ENCODE measurements around the gene DENND2C. TPM values are rescaled to one million over a fixed set of nuclear protein-coding genes. Genes with fewer than 3 reads are reported as not detected.

The DENND2C gene
- total and polyA plus RNA-seq, 2 experiments from 2014 or later = 1.4 to 5.6 TPM

DNA sequence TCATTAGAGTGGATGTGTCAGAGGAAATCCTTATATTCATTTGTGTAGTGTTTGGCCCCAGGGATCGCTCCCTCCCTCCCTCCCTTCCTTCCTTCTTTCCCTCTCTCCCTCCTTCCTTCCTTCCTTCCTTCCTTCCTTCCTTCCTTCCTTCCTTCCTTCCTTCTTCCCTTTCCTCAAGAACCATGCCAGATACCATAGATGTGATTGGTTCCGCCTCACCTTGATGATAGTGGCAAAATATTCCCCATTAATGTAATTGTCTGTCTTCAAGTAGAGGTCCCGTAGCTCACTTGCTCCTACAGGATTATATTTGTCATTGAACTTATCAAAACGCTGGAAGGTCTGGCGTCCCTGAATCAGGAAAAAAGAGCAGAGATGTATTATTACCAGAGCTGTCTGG lies 7.8 kb upstream of the DENND2C start:
- Histone ChIP-seq H3K4me3 (no peak overlapping the region), H3K79me2 (no peaks in the 10 kb centered on the region), H3K9me2 (replicated peaks; ENCODE audit: insufficient read depth) (no peaks in the 10 kb centered on the region), H3K4me1 (ENCODE audit: insufficient read depth) (no peaks in the 10 kb centered on the region), H3K27me3 (peaks cover 25% of the 10 kb centered on the region), H3K27ac (no peak overlapping the region), H3K4me2 (no peak overlapping the region), H3K36me3 (replicated peaks; ENCODE audit: insufficient read depth, low read depth) (no peaks in the 10 kb centered on the region), H3K9me3 (ENCODE audit: low read depth) (no peaks in the 10 kb centered on the region), H2AFZ (no peak overlapping the region), H4K20me1 (ENCODE audit: insufficient read depth, poor library complexity, severe bottlenecking) (no peaks in the 10 kb centered on the region)
- 82% methylated on average over 4 of the region's 5 CpGs for WGBS (ENCODE audit: low lambda C conversion rate, missing lambda C conversion rate)
- DNase-seq (ENCODE audit: low spot score) = no peak
- TF ChIP-seq EZH2phosphoT487 (IDR thresholded peaks at IDR 0.05; ENCODE audit: low read depth, severe bottlenecking, unreplicated experiment) (no peak), EZH2 (IDR thresholded peaks at IDR 0.05; ENCODE audit: borderline replicate concordance) (no peak)
- TF ChIP-seq, protein P1, sequence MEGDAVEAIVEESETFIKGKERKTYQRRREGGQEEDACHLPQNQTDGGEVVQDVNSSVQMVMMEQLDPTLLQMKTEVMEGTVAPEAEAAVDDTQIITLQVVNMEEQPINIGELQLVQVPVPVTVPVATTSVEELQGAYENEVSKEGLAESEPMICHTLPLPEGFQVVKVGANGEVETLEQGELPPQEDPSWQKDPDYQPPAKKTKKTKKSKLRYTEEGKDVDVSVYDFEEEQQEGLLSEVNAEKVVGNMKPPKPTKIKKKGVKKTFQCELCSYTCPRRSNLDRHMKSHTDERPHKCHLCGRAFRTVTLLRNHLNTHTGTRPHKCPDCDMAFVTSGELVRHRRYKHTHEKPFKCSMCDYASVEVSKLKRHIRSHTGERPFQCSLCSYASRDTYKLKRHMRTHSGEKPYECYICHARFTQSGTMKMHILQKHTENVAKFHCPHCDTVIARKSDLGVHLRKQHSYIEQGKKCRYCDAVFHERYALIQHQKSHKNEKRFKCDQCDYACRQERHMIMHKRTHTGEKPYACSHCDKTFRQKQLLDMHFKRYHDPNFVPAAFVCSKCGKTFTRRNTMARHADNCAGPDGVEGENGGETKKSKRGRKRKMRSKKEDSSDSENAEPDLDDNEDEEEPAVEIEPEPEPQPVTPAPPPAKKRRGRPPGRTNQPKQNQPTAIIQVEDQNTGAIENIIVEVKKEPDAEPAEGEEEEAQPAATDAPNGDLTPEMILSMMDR (IDR thresholded peaks at IDR 0.05; ENCODE audit: poor library complexity) = no peak

- Histone ChIP-seq H3K4me1 (ENCODE audit: insufficient read depth) (no peaks in the 10 kb centered on the region), H3K4me2 (no peak overlapping the region), H3K27ac (no peak overlapping the region), H3K9me3 (ENCODE audit: low read depth) (no peaks in the 10 kb centered on the region), H2AFZ (no peak overlapping the region), H3K4me3 (no peak overlapping the region), H3K27me3 (peaks cover 25% of the 10 kb centered on the region), H4K20me1 (ENCODE audit: insufficient read depth, poor library complexity, severe bottlenecking) (no peaks in the 10 kb centered on the region), H3K9me2 (replicated peaks; ENCODE audit: insufficient read depth) (no peaks in the 10 kb centered on the region), H3K79me2 (no peaks in the 10 kb centered on the region), H3K36me3 (replicated peaks; ENCODE audit: insufficient read depth, low read depth) (no peaks in the 10 kb centered on the region)
- TF ChIP-seq EZH2 (IDR thresholded peaks at IDR 0.05; ENCODE audit: borderline replicate concordance) = no peak
- no peak for TF ChIP-seq EZH2phosphoT487 (IDR thresholded peaks at IDR 0.05; ENCODE audit: low read depth, severe bottlenecking, unreplicated experiment)
- TF ChIP-seq, protein P1 (IDR thresholded peaks at IDR 0.05; ENCODE audit: poor library complexity) = no peak
- WGBS (ENCODE audit: low lambda C conversion rate, missing lambda C conversion rate) = 91% methylated on average over 1 of the region's 1 CpG
- no peak for DNase-seq (ENCODE audit: low spot score)
These were observed 6.3 kb upstream of the DENND2C start for GRCh38 chr1:114676115-114676514.

- 89% methylated on average over 7 of the region's 7 CpGs for WGBS (ENCODE audit: low lambda C conversion rate, missing lambda C conversion rate)
- Histone ChIP-seq H3K4me2 (no peak overlapping the region), H4K20me1 (ENCODE audit: insufficient read depth, poor library complexity, severe bottlenecking) (no peaks in the 10 kb centered on the region), H3K4me1 (ENCODE audit: insufficient read depth) (no peaks in the 10 kb centered on the region), H3K27ac (no peak overlapping the region), H3K79me2 (peaks cover 4% of the 10 kb centered on the region), H3K9me3 (ENCODE audit: low read depth) (no peaks in the 10 kb centered on the region), H3K27me3 (peaks cover 9% of the 10 kb centered on the region), H3K36me3 (replicated peaks; ENCODE audit: insufficient read depth, low read depth) (no peaks in the 10 kb centered on the region), H2AFZ (no peak overlapping the region), H3K4me3 (no peak overlapping the region), H3K9me2 (replicated peaks; ENCODE audit: insufficient read depth) (no peaks in the 10 kb centered on the region)
- TF ChIP-seq EZH2phosphoT487 (IDR thresholded peaks at IDR 0.05; ENCODE audit: low read depth, severe bottlenecking, unreplicated experiment) (no peak), EZH2 (IDR thresholded peaks at IDR 0.05; ENCODE audit: borderline replicate concordance) (no peak)
- TF ChIP-seq, protein P1 (IDR thresholded peaks at IDR 0.05; ENCODE audit: poor library complexity) = no peak
- DNase-seq (ENCODE audit: low spot score) = no peak
These were observed 2.1 kb upstream of the DENND2C start for GRCh38 chr1:114671939-114672275.

Measured in hepatocyte (in vitro differentiated cells).